ENCODE results near the gene CPNE4.

Gene CPNE4

DNA sequence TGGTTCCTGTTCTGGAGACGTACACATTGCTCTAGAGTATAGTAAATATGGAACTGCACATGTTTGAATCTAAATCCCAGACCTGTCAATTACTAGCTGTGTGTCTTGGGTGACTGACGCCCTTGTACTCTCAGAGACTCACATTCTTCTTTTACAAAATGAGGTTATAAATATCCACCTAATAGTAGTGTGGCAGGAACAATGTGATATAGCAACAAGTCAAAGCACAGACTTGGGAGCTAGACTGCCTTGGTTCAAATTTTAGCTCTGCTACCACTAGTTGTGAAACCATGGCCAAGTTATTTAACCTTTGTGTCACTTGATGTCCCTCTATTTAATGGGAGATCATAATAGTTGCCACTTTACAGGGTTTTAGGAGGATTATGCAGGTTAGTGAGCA, 245.6 kb downstream of the CPNE4 start:
- no peaks in the 10 kb centered on the region for H3K9me2 ChIP-seq (replicated peaks; ENCODE audit: low read depth, low read length)
- no peaks in the 10 kb centered on the region for H3K4me1 ChIP-seq (ENCODE audit: insufficient read depth, low read length, poor library complexity, severe bottlenecking)
- no peak overlapping the region for H3K9ac ChIP-seq (ENCODE audit: low read depth, low read length, poor library complexity, severe bottlenecking)

DNA sequence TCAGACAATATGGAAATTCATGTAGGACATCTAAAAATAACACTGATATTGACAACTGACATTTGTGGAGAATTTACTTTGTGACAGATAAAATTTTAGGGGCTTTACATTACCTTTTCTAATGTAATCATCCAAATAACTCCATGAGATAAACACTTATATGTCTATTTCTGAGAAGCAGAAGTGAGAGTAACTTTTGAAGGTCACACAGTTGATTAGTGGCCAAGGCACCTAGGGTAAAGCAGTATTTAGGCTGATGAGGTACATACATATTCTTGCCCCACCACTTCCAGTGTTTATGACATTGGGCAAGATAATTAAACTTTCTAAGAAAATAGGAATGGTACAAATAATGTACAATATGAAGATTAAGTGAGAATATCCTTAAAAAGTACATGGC, 248.4 kb downstream of the CPNE4 start:
- Histone ChIP-seq H3K9me3 (ENCODE audit: insufficient read depth, low read depth, low read length) (no peaks in the 10 kb centered on the region), H3K9me2 (replicated peaks; ENCODE audit: low read depth, low read length) (no peaks in the 10 kb centered on the region), H4K20me1 (ENCODE audit: insufficient read depth, low read length, poor library complexity, severe bottlenecking) (no peaks in the 10 kb centered on the region), H3K9ac (ENCODE audit: low read depth, low read length, poor library complexity, severe bottlenecking) (no peak overlapping the region), H3K36me3 (ENCODE audit: insufficient read depth, low read length) (no peaks in the 10 kb centered on the region), H3K27me3 (ENCODE audit: insufficient read depth, low read length, poor library complexity, severe bottlenecking) (no peaks in the 10 kb centered on the region), H3K79me2 (ENCODE audit: insufficient read depth, low read length) (no peaks in the 10 kb centered on the region), H3K4me3 (ENCODE audit: low read length, poor library complexity, severe bottlenecking) (no peak overlapping the region), H2AFZ (ENCODE audit: low read length) (no peak overlapping the region), H3F3A (ENCODE audit: low read depth) (peaks cover 13% of the 10 kb centered on the region), H3K4me1 (ENCODE audit: insufficient read depth, low read length, poor library complexity, severe bottlenecking) (peaks cover 22% of the 10 kb centered on the region), H3K4me2 (ENCODE audit: low read depth, low read length, poor library complexity, severe bottlenecking) (no peak overlapping the region)
- no peak for TF ChIP-seq EZH2phosphoT487 (IDR thresholded peaks at IDR 0.05; ENCODE audit: borderline replicate concordance)
- TF ChIP-seq, protein P1, sequence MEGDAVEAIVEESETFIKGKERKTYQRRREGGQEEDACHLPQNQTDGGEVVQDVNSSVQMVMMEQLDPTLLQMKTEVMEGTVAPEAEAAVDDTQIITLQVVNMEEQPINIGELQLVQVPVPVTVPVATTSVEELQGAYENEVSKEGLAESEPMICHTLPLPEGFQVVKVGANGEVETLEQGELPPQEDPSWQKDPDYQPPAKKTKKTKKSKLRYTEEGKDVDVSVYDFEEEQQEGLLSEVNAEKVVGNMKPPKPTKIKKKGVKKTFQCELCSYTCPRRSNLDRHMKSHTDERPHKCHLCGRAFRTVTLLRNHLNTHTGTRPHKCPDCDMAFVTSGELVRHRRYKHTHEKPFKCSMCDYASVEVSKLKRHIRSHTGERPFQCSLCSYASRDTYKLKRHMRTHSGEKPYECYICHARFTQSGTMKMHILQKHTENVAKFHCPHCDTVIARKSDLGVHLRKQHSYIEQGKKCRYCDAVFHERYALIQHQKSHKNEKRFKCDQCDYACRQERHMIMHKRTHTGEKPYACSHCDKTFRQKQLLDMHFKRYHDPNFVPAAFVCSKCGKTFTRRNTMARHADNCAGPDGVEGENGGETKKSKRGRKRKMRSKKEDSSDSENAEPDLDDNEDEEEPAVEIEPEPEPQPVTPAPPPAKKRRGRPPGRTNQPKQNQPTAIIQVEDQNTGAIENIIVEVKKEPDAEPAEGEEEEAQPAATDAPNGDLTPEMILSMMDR (conservative IDR thresholded peaks at IDR 0.05; ENCODE audit: low read length): no peak

More for the DNA sequence above, 245.6 kb downstream of the CPNE4 start:
- no peaks in the 10 kb centered on the region for H3K9me3 ChIP-seq (ENCODE audit: insufficient read depth, low read depth, low read length)
- no peaks in the 10 kb centered on the region for H3K79me2 ChIP-seq (ENCODE audit: insufficient read depth, low read length)
- no peaks in the 10 kb centered on the region for H3K36me3 ChIP-seq (ENCODE audit: insufficient read depth, low read length)
- H3K4me2 ChIP-seq (ENCODE audit: low read depth, low read length, poor library complexity, severe bottlenecking): no peak overlapping the region
- H3K4me3 ChIP-seq (ENCODE audit: low read length, poor library complexity, severe bottlenecking): no peak overlapping the region
- no peak for TF ChIP-seq EZH2phosphoT487 (IDR thresholded peaks at IDR 0.05; ENCODE audit: borderline replicate concordance)
- TF ChIP-seq, protein P1 (conservative IDR thresholded peaks at IDR 0.05; ENCODE audit: low read length): no peak
- H2AFZ ChIP-seq (ENCODE audit: low read length): no peak overlapping the region
- H3F3A ChIP-seq (ENCODE audit: low read depth): no peaks in the 10 kb centered on the region
- H4K20me1 ChIP-seq (ENCODE audit: insufficient read depth, low read length, poor library complexity, severe bottlenecking): no peaks in the 10 kb centered on the region
- H3K27me3 ChIP-seq (ENCODE audit: insufficient read depth, low read length, poor library complexity, severe bottlenecking): no peaks in the 10 kb centered on the region

DNA sequence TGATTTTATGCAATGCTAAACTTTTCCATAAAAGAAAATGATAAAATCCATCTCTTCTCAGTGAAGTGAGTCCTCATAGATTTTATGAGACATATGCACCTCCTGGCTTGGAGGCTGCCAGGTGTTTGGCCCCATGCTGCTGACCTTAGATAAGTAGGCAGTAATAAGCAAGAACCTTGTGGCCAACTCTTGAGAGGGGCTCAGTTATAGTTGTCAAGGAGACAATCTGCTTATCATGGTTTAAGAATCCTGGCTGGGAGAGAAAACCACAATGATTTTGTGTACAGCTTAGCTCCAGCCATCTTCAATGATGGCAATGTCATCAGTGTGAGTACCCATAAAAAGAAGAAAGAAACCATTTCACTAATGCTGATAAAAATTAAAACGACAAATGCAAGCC, 252.1 kb downstream of the CPNE4 start:
- peaks cover 10% of the 10 kb centered on the region for H3K9me3 ChIP-seq (ENCODE audit: insufficient read depth, low read depth, low read length)
- TF ChIP-seq, protein P1 (conservative IDR thresholded peaks at IDR 0.05; ENCODE audit: low read length): no peak
- no peak for TF ChIP-seq EZH2phosphoT487 (IDR thresholded peaks at IDR 0.05; ENCODE audit: borderline replicate concordance)
- no peak overlapping the region for H2AFZ ChIP-seq (ENCODE audit: low read length)
- H3K9ac ChIP-seq (ENCODE audit: low read depth, low read length, poor library complexity, severe bottlenecking): no peak overlapping the region
- no peaks in the 10 kb centered on the region for H3K9me2 ChIP-seq (replicated peaks; ENCODE audit: low read depth, low read length)
- H3F3A ChIP-seq (ENCODE audit: low read depth): peaks cover 13% of the 10 kb centered on the region
- no peaks in the 10 kb centered on the region for H4K20me1 ChIP-seq (ENCODE audit: insufficient read depth, low read length, poor library complexity, severe bottlenecking)
- peak overlapping the region; percentile 62 for H3K4me2 ChIP-seq (ENCODE audit: low read depth, low read length, poor library complexity, severe bottlenecking)
- no peaks in the 10 kb centered on the region for H3K27me3 ChIP-seq (ENCODE audit: insufficient read depth, low read length, poor library complexity, severe bottlenecking)
- no peaks in the 10 kb centered on the region for H3K36me3 ChIP-seq (ENCODE audit: insufficient read depth, low read length)
- peak overlapping the region; percentile 25 for H3K4me3 ChIP-seq (ENCODE audit: low read length, poor library complexity, severe bottlenecking)
- H3K79me2 ChIP-seq (ENCODE audit: insufficient read depth, low read length): no peaks in the 10 kb centered on the region
- H3K4me1 ChIP-seq (ENCODE audit: insufficient read depth, low read length, poor library complexity, severe bottlenecking): peaks cover 30% of the 10 kb centered on the region
